GM13977 (cell line): ENCODE measurements around the gene KCNIP4.

Experiments used
- DNase-seq: peaks from one replicate; pipeline ENCODE4 v3.0.0; 2012; ENCODE audit warnings: low spot score
- CTCF ChIP-seq: IDR thresholded peaks from 2 replicates; pipeline ENCODE4 v1.5.1; 2012; ENCODE audit warnings: mild to moderate bottlenecking, control low read depth; ENCODE audit not compliant: insufficient read depth; ENCODE audit errors: extremely low read depth, missing control alignments
- in situ Hi-C: fragments of 300-500 bp; cut with MboI; formaldehyde crosslinking; loops from one replicate; pipeline ENCODE4 v1.12.0; 2022; ENCODE audit warnings: low sequenced_read_pairs, low pct_unique_long_range_greater_than_20kb, mixed read lengths, inconsistent platforms; ENCODE audit not compliant: unreplicated experiment

KCNIP4 gene

GRCh38 chr4:21710179-21710835, 238.3 kb downstream of the KCNIP4 start:
- DNase-seq = no peak
- in situ Hi-C loops = no loop called here
- TF ChIP-seq CTCF = no peak

- in situ Hi-C loops = no loop called here
- no peak for TF ChIP-seq CTCF
- no peak for DNase-seq
These were observed 238.8 kb downstream of the KCNIP4 start for GRCh38 chr4:21709761-21710160.

GRCh38 chr4:21709031-21709430, 239.5 kb downstream of the KCNIP4 start:
- no peak for TF ChIP-seq CTCF
- DNase-seq = no peak

GRCh38 chr4:21699446-21699845, 249.1 kb downstream of the KCNIP4 start:
- no peak for TF ChIP-seq CTCF
- in situ Hi-C loops = no loop called here
- DNase-seq = no peak

More at GRCh38 chr4:21709031-21709430, 239.5 kb downstream of the KCNIP4 start:
- in situ Hi-C loops = no loop called here

GRCh38 chr4:21697583-21697982, 251.0 kb downstream of the KCNIP4 start:
- DNase-seq = no peak
- TF ChIP-seq CTCF = no peak
- in situ Hi-C loops = no loop called here

GRCh38 chr4:21695141-21695540, 253.4 kb downstream of the KCNIP4 start:
- no peak for DNase-seq
- in situ Hi-C loops = no loop called here
- no peak for TF ChIP-seq CTCF
